K562 (cell line): ENCODE measurements around the gene LRTM1. TPM values are rescaled to one million over a fixed set of nuclear protein-coding genes. Genes with fewer than 3 reads are reported as not detected.

Experiments
- ATAC-seq: fragments of 200-7000 bp; cut with Tn5 transposase; 3 replicates; pipeline ENCODE4 v1.9.1; 2020; ENCODE audit warnings: moderate library complexity
- BruUV-seq: library from RNA; stranded (reverse); fragments of 400-500 nt; replicated peaks from 2 replicates; lab custom pipeline; 2021; lab: Mats Ljungman, UMichigan
- CTCF ChIA-PET: fragments of 300-600 bp; formaldehyde crosslinking; extraction: SDS; loops from one replicate; lab custom pipeline; 2021; ENCODE audit warnings: low intra/inter-chr PET ratio; lab: Yijun Ruan, JAX
- POLR2A ChIA-PET: fragments of 300-600, 350-650 bp; sonication (Branson Sonifier 250); formaldehyde crosslinking; extraction: SDS; loops from one replicate; lab custom pipeline; 2021; ENCODE audit warnings: antibody characterized with exemption, inconsistent platforms; lab: Yijun Ruan, JAX
- DNase-seq, 4 experiments: peaks; one replicate each; pipeline versions ENCODE4 v3.0.0 to v3.0.0-alpha.2; 2011 to 2018; ENCODE audit warnings: low spot score in 3 of 4, mixed read lengths in 3 of 4; ENCODE audit errors: extremely low read depth in 1 of 4
- FAIRE-seq: peaks from 2 replicates; lab custom pipeline; 2011; peaks lifted over from hg19 to GRCh38; lab: Jason Lieb, UNC
- H2AFZ ChIP-seq: 2 replicates; pipeline ENCODE4 v1.6.0; 2011; ENCODE audit warnings: low read depth, low read length, control low read depth, inconsistent platforms
- H3K27ac ChIP-seq: fragments of 200-600 bp; 3 replicates; pipeline ENCODE4 v1.8.0; 2011; ENCODE audit warnings: low read depth, mild to moderate bottlenecking, control low read depth, inconsistent platforms, low read length, moderate library complexity, mixed read lengths; ENCODE audit errors: extremely low read depth
- H3K27me3 ChIP-seq, 2 experiments: fragments of 300-600 bp in 1 of 2; 2 replicates in 1 of 2; 3 replicates in 1 of 2; pipeline versions ENCODE4 v1.6.0 to v1.8.0; 2011; ENCODE audit warnings: inconsistent platforms in 2 of 2, low read length in 2 of 2, mild to moderate bottlenecking in 1 of 2, mixed read lengths in 1 of 2, moderate library complexity in 1 of 2; ENCODE audit not compliant: control insufficient read depth in 2 of 2, insufficient read depth in 2 of 2
- H3K36me3 ChIP-seq: fragments of 300-600 bp; 3 replicates; pipeline ENCODE4 v1.8.0; 2011; ENCODE audit warnings: mild to moderate bottlenecking, low read length, inconsistent platforms; ENCODE audit not compliant: control insufficient read depth, insufficient read depth
- H3K4me1 ChIP-seq, 2 experiments: fragments of 200-600 bp in 1 of 2; replicated peaks in 1 of 2; 2 replicates in 1 of 2; 3 replicates in 1 of 2; pipeline versions ENCODE4 v1.5.1 to v1.8.0; 2011; ENCODE audit warnings: inconsistent platforms in 2 of 2, low read length in 2 of 2, mild to moderate bottlenecking in 1 of 2, mixed read lengths in 1 of 2, moderate library complexity in 1 of 2; ENCODE audit not compliant: control insufficient read depth in 2 of 2, insufficient read depth in 2 of 2
- H3K4me2 ChIP-seq: 2 replicates; pipeline ENCODE4 v1.6.1; 2011; ENCODE audit warnings: low read length, control low read depth, inconsistent platforms, mixed read lengths; ENCODE audit not compliant: insufficient read depth
- H3K4me3 ChIP-seq: fragments of 200-600 bp; sonication (generic), shearing (Covaris generic); 2 replicates; pipeline ENCODE4 v1.5.1; 2016; ENCODE audit warnings: control low read depth, inconsistent platforms
- H3K79me2 ChIP-seq: fragments of 200-600 bp; 3 replicates; pipeline ENCODE4 v1.8.0; 2011; ENCODE audit warnings: low read length, inconsistent platforms; ENCODE audit not compliant: control insufficient read depth, insufficient read depth
- H3K9ac ChIP-seq, 2 experiments: 2 replicates each; pipeline versions ENCODE4 v1.6.0 to v1.6.1; 2011; ENCODE audit warnings: low read depth in 2 of 2, low read length in 2 of 2, control low read depth in 1 of 2, inconsistent platforms in 1 of 2, mild to moderate bottlenecking in 1 of 2, mixed read lengths in 1 of 2; ENCODE audit not compliant: insufficient read depth in 1 of 2
- H3K9me1 ChIP-seq: one replicate; pipeline ENCODE4 v1.6.0; 2011; ENCODE audit warnings: inconsistent platforms, mild to moderate bottlenecking, low read length, moderate library complexity; ENCODE audit not compliant: control insufficient read depth, insufficient read depth
- H3K9me3 ChIP-seq: replicated peaks from 2 replicates; pipeline ENCODE4 v1.5.1; 2011; ENCODE audit warnings: low read depth, low read length, inconsistent platforms; ENCODE audit not compliant: control insufficient read depth, insufficient read depth
- H4K20me1 ChIP-seq: replicated peaks from 2 replicates; pipeline ENCODE4 v1.6.1; 2011; ENCODE audit warnings: low read length, inconsistent platforms, mixed read lengths; ENCODE audit not compliant: control insufficient read depth, insufficient read depth
- CBX3 ChIP-seq, 2 experiments: IDR thresholded peaks; 1 replicate in 1 of 2; 2 replicates in 1 of 2; pipeline ENCODE4 v1.6.1; 2012; ENCODE audit warnings: inconsistent platforms in 2 of 2, low read length in 2 of 2, borderline replicate concordance in 1 of 2, control low read depth in 1 of 2
- HNRNPL ChIP-seq: fragments of 200-400 bp; formaldehyde crosslinking; IDR thresholded peaks from 2 replicates; pipeline ENCODE4 v1.6.1; 2017; ENCODE audit warnings: low read depth, mild to moderate bottlenecking, low read length
- MTA3 ChIP-seq: fragments of 450-650 bp; formaldehyde crosslinking; IDR thresholded peaks from 2 replicates; pipeline ENCODE4 v1.6.1; 2017; ENCODE audit warnings: mild to moderate bottlenecking, borderline replicate concordance
- RFX5 ChIP-seq: IDR thresholded peaks from 2 replicates; pipeline ENCODE4 v1.6.1; 2011; ENCODE audit warnings: low read depth, mild to moderate bottlenecking, improper control_type of control experiment, low read length
- TAF1 ChIP-seq: IDR thresholded peaks from 2 replicates; pipeline ENCODE4 v1.6.1; 2011; ENCODE audit warnings: mild to moderate bottlenecking, low read length, moderate library complexity; ENCODE audit not compliant: insufficient read depth, control insufficient read depth, severe bottlenecking; ENCODE audit errors: extremely low read depth
- ZBTB17 ChIP-seq: fragments of 450-650 bp; formaldehyde crosslinking; IDR thresholded peaks from 2 replicates; pipeline ENCODE4 v1.4.0; 2020; ENCODE audit warnings: mild to moderate bottlenecking
- ZNF274 ChIP-seq: IDR thresholded peaks from 2 replicates; pipeline ENCODE4 v1.6.1; 2011; ENCODE audit warnings: low read depth, mild to moderate bottlenecking, low read length, moderate library complexity, borderline replicate concordance
- in situ Hi-C: fragments of 300-500 bp; cut with MboI; formaldehyde crosslinking; loops from 4 replicates; pipeline ENCODE4 v1.15.0; 2018; ENCODE audit warnings: inconsistent platforms, mixed read lengths
- intact Hi-C: fragments of 100-400 bp; cut with micrococcal nuclease; formaldehyde crosslinking; loops from 2 replicates; pipeline ENCODE4 v1.14.2; 2022
- polyA plus RNA-seq, 8 experiments: library from polyadenylated mRNA; depleted of rRNA in 4 of 8; stranded (reverse) in 5 of 8; unstranded in 3 of 8; fragments of >200 nt; fragmentation: Nextera tagmentation in 2 of 8; fragmentation: Illumina TruSeq in 1 of 8; extraction: Ambion mirVana in 2 of 8; extraction: Trizol in 1 of 8; gene quantifications; 2 replicates each; pipeline versions ENCODE4 v1.2.1 to v1.2.3, GENCODE V29; 2011 to 2014; ENCODE audit warnings: inconsistent platforms in 1 of 8, missing spikeins in 1 of 8
- total RNA-seq, 7 experiments: library from RNA; depleted of rRNA in 6 of 7; stranded (reverse); fragments of >200 nt in 6 of 7; fragmentation: Illumina TruSeq in 2 of 7; extraction: Trizol in 2 of 7; gene quantifications; 2 replicates each; pipeline versions ENCODE4 v1.2.1 to v1.2.3, GENCODE V29; 2011 to 2021; ENCODE audit warnings: low replicate concordance in 1 of 7
- TF ChIP-seq, protein P1 (sequence below), 2 experiments: fragments of 450-650 bp; IDR thresholded peaks; 2 replicates each; pipeline ENCODE4 v1.6.1; 2016
- TF ChIP-seq, protein P2 (sequence below): fragments of 450-650 bp; IDR thresholded peaks from 2 replicates; pipeline ENCODE4 v1.6.1; 2016; ENCODE audit warnings: low read depth, mild to moderate bottlenecking, moderate library complexity
- TF ChIP-seq, protein P3 (sequence below): IDR thresholded peaks from 2 replicates; pipeline ENCODE4 v1.6.1; 2012; ENCODE audit warnings: low read depth, low read length, improper control_type of control experiment, borderline replicate concordance

The LRTM1 gene
- total and polyA plus RNA-seq, 9 of the 15 experiments (the other 6 are each of a cell fraction or from before 2014, with no cell fraction given): not detected

DNA sequence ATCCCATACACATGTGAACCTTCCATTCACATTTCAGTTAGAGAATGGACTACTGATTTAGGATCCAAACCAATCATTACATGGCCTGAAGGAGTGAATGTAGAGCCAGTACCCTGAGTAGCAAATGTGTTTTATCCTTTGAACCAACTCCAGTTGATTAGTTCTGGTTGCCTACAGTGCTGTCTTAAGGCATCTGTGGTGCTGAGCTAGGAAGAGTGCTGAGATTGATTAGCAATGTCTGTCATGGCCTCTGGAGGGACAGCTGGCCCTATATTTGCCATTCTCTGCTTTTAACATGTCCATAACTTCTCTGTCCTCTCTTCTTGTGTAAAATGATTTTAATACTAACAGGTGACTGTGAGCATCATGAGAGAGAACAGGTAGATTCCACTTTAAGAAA, 11.1 kb downstream of the LRTM1 start:
- no peaks in the 10 kb centered on the region for H3K79me2 ChIP-seq
- POLR2A ChIA-PET: no interaction called here
- in situ Hi-C loops: no loop called here
- no peaks in the 10 kb centered on the region for H4K20me1 ChIP-seq
- no peak overlapping the region for H2AFZ ChIP-seq
- CTCF ChIA-PET: no interaction called here
- no TSS peak for BruUV-seq
- DNase-seq: no peak
- H3K27me3 ChIP-seq: peaks cover 0 to 3% of the 10 kb centered on the region in 2 experiments; a peak in 1 of 5 replicates
- intact Hi-C loops: no loop called here
- no peak for TF ChIP-seq HNRNPL
- no peak for TF ChIP-seq TAF1
- TF ChIP-seq ZNF274: no peak
- no peak for TF ChIP-seq MTA3
- TF ChIP-seq, protein P1, sequence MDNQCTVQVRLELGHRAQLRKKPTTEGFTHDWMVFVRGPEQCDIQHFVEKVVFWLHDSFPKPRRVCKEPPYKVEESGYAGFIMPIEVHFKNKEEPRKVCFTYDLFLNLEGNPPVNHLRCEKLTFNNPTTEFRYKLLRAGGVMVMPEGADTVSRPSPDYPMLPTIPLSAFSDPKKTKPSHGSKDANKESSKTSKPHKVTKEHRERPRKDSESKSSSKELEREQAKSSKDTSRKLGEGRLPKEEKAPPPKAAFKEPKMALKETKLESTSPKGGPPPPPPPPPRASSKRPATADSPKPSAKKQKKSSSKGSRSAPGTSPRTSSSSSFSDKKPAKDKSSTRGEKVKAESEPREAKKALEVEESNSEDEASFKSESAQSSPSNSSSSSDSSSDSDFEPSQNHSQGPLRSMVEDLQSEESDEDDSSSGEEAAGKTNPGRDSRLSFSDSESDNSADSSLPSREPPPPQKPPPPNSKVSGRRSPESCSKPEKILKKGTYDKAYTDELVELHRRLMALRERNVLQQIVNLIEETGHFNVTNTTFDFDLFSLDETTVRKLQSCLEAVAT (IDR thresholded peaks at IDR 0.05): peak in 1 of 2 experiments; percentile 84; a peak in 2 of 4 replicates
- TF ChIP-seq, protein P2, sequence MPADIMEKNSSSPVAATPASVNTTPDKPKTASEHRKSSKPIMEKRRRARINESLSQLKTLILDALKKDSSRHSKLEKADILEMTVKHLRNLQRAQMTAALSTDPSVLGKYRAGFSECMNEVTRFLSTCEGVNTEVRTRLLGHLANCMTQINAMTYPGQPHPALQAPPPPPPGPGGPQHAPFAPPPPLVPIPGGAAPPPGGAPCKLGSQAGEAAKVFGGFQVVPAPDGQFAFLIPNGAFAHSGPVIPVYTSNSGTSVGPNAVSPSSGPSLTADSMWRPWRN: no peak
- TF ChIP-seq RFX5: no peak
- TF ChIP-seq, protein P3, sequence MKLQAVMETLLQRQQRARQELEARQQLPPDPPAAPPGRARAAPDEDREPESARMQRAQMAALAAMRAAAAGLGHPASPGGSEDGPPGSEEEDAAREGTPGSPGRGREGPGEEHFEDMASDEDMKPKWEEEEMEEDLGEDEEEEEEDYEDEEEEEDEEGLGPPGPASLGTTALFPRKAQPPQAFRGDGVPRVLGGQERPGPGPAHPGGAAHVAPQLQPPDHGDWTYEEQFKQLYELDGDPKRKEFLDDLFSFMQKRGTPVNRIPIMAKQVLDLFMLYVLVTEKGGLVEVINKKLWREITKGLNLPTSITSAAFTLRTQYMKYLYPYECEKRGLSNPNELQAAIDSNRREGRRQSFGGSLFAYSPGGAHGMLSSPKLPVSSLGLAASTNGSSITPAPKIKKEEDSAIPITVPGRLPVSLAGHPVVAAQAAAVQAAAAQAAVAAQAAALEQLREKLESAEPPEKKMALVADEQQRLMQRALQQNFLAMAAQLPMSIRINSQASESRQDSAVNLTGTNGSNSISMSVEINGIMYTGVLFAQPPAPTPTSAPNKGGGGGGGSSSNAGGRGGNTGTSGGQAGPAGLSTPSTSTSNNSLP: no peak
- TF ChIP-seq ZBTB17 (CRISPR knock-in tag): peak; percentile 91
- no peak for TF ChIP-seq CBX3 (IDR thresholded peaks at IDR 0.05; ENCODE audit: borderline replicate concordance in 1 of 2, low read length in 2 of 2)
- no peak overlapping the region for H3K9ac ChIP-seq
- no peaks in the 10 kb centered on the region for H3K9me1 ChIP-seq
- ATAC-seq: no peak
- H3K4me3 ChIP-seq: no peak overlapping the region
- no peak for FAIRE-seq
- H3K4me2 ChIP-seq: no peak overlapping the region
- H3K9me3 ChIP-seq: no peaks in the 10 kb centered on the region
- no peaks in the 10 kb centered on the region; a peak in 1 of 5 replicates for H3K4me1 ChIP-seq
- H3K27ac ChIP-seq: no peak overlapping the region
- no peaks in the 10 kb centered on the region for H3K36me3 ChIP-seq
